ENCODE measurements around the gene FXYD7. TPM values are rescaled to one million over a fixed set of nuclear protein-coding genes. Genes with fewer than 3 reads are reported as not detected.

The FXYD7 gene
- total RNA-seq, 1 experiment from 2014 or later, result not detected

GRCh38 chr19:35178701-35179100, 35.6 kb downstream of the FXYD7 start:
- intact Hi-C loops (cut with micrococcal nuclease), result no loop called here
- H3K36me3 Mint-ChIP-seq (ENCODE audit: insufficient read depth, unreplicated experiment), result no peaks in the 10 kb centered on the region
- no TSS peak for BruUV-seq (replicated peaks)

GRCh38 chr19:35179830-35180229, 36.8 kb downstream of the FXYD7 start:
- CTCF ChIA-PET, result interaction anchor here (0.5 to 1.4 kb wide), 2 partner anchors 9 to 704 kb away, joined by 3 read pairs; no protein-coding TSS in a partner anchor
- H3K36me3 Mint-ChIP-seq (ENCODE audit: insufficient read depth, unreplicated experiment), result no peaks in the 10 kb centered on the region
- no peak overlapping the region for H3K27ac Mint-ChIP-seq (ENCODE audit: low read depth, unreplicated experiment)
- POLR2A ChIA-PET, result no interaction called here
- intact Hi-C loops (cut with micrococcal nuclease), result no loop called here
- H3K4me1 Mint-ChIP-seq (ENCODE audit: insufficient read depth, unreplicated experiment), result peaks cover 9% of the 10 kb centered on the region
- H3K27me3 Mint-ChIP-seq (ENCODE audit: insufficient read depth, unreplicated experiment), result no peaks in the 10 kb centered on the region
- no peak overlapping the region for H3K4me3 Mint-ChIP-seq (ENCODE audit: unreplicated experiment)
- no peak for TF ChIP-seq CTCF (IDR thresholded peaks at IDR 0.05; ENCODE audit: unreplicated experiment)
- DNase-seq (ENCODE audit: unreplicated experiment), result no peak
- BruUV-seq (replicated peaks), result no TSS peak
- H3K9me3 Mint-ChIP-seq (ENCODE audit: unreplicated experiment), result no peaks in the 10 kb centered on the region

More at GRCh38 chr19:35178701-35179100, 35.6 kb downstream of the FXYD7 start:
- no peak for TF ChIP-seq CTCF (IDR thresholded peaks at IDR 0.05; ENCODE audit: unreplicated experiment)
- peaks cover 9% of the 10 kb centered on the region for H3K4me1 Mint-ChIP-seq (ENCODE audit: insufficient read depth, unreplicated experiment)
- H3K27me3 Mint-ChIP-seq (ENCODE audit: insufficient read depth, unreplicated experiment), result no peaks in the 10 kb centered on the region
- H3K9me3 Mint-ChIP-seq (ENCODE audit: unreplicated experiment), result no peaks in the 10 kb centered on the region
- H3K4me3 Mint-ChIP-seq (ENCODE audit: unreplicated experiment), result no peak overlapping the region
- H3K27ac Mint-ChIP-seq (ENCODE audit: low read depth, unreplicated experiment), result no peak overlapping the region
- DNase-seq (ENCODE audit: unreplicated experiment), result no peak
- ChIA-PET POLR2A (interaction anchor here (0.6 to 1.2 kb wide), 3 partner anchors 10 to 199 kb away, joined by 3 read pairs; no protein-coding TSS in a partner anchor), CTCF (interaction anchor here (1.4 kb wide), 1 partner anchor 10 kb away, joined by 3 read pairs; no protein-coding TSS in a partner anchor)

GRCh38 chr19:35181387-35181786, 38.3 kb downstream of the FXYD7 start:
- no peak for TF ChIP-seq CTCF (IDR thresholded peaks at IDR 0.05; ENCODE audit: unreplicated experiment)
- peaks cover 4% of the 10 kb centered on the region for H3K4me1 Mint-ChIP-seq (ENCODE audit: insufficient read depth, unreplicated experiment)
- no peak overlapping the region for H3K27ac Mint-ChIP-seq (ENCODE audit: low read depth, unreplicated experiment)
- CTCF ChIA-PET, result interaction anchor here (1.0 kb wide), 2 partner anchors 19 to 36 kb away, joined by 3 to 4 read pairs; no protein-coding TSS in a partner anchor
- H3K4me3 Mint-ChIP-seq (ENCODE audit: unreplicated experiment), result no peak overlapping the region
- no peaks in the 10 kb centered on the region for H3K9me3 Mint-ChIP-seq (ENCODE audit: unreplicated experiment)
- H3K36me3 Mint-ChIP-seq (ENCODE audit: insufficient read depth, unreplicated experiment), result no peaks in the 10 kb centered on the region
- no peak for DNase-seq (ENCODE audit: unreplicated experiment)
- intact Hi-C loops (cut with micrococcal nuclease), result no loop called here
- no TSS peak for BruUV-seq (replicated peaks)
- POLR2A ChIA-PET, result interaction anchor here (0.6 kb wide), 1 partner anchor 27 kb away, joined by 4 read pairs; the partner anchor contains the start of gene FXYD5
- H3K27me3 Mint-ChIP-seq (ENCODE audit: insufficient read depth, unreplicated experiment), result no peaks in the 10 kb centered on the region

- no peaks in the 10 kb centered on the region for H3K36me3 Mint-ChIP-seq (ENCODE audit: insufficient read depth, unreplicated experiment)
- POLR2A ChIA-PET, result no interaction called here
- no peak overlapping the region for H3K4me3 Mint-ChIP-seq (ENCODE audit: unreplicated experiment)
- H3K27me3 Mint-ChIP-seq (ENCODE audit: insufficient read depth, unreplicated experiment), result no peaks in the 10 kb centered on the region
- no peaks in the 10 kb centered on the region for H3K4me1 Mint-ChIP-seq (ENCODE audit: insufficient read depth, unreplicated experiment)
- H3K27ac Mint-ChIP-seq (ENCODE audit: low read depth, unreplicated experiment), result no peak overlapping the region
- intact Hi-C loops (cut with micrococcal nuclease), result no loop called here
- DNase-seq (ENCODE audit: unreplicated experiment), result no peak
- no peak for TF ChIP-seq CTCF (IDR thresholded peaks at IDR 0.05; ENCODE audit: unreplicated experiment)
- CTCF ChIA-PET, result interaction anchor here (0.6 to 0.7 kb wide), 2 partner anchors 302 to 789 kb away, joined by 3 read pairs; no protein-coding TSS in a partner anchor
- no TSS peak for BruUV-seq (replicated peaks)
- no peaks in the 10 kb centered on the region for H3K9me3 Mint-ChIP-seq (ENCODE audit: unreplicated experiment)
Measured at GRCh38 chr19:35184267-35184666, 41.2 kb downstream of the FXYD7 start.

Measured in MCF 10A (cell line).